Gastroesophageal sphincter (tissue), 3 donors: ENCODE measurements around the gene YTHDF2.

Experiments used
- POLR2A ChIP-seq, 2 donors: fragments of 450-650 bp; IDR thresholded peaks; one replicate each; pipeline ENCODE4 v1.6.1; 2017; ENCODE audit warnings: antibody characterized with exemption in 2 of 2, mild to moderate bottlenecking in 2 of 2, moderate library complexity in 1 of 2
- TF ChIP-seq, protein P1 (sequence below), 4 experiments: fragments of 200-600 bp in 2 of 4; fragments of 450-650 bp in 2 of 4; sonication (generic) in 1 of 4; IDR thresholded peaks; one replicate each; pipeline ENCODE4 v1.5.1; 2017 to 2019; ENCODE audit warnings: antibody characterized with exemption in 4 of 4, mild to moderate bottlenecking in 2 of 4, moderate library complexity in 2 of 4

DNA sequence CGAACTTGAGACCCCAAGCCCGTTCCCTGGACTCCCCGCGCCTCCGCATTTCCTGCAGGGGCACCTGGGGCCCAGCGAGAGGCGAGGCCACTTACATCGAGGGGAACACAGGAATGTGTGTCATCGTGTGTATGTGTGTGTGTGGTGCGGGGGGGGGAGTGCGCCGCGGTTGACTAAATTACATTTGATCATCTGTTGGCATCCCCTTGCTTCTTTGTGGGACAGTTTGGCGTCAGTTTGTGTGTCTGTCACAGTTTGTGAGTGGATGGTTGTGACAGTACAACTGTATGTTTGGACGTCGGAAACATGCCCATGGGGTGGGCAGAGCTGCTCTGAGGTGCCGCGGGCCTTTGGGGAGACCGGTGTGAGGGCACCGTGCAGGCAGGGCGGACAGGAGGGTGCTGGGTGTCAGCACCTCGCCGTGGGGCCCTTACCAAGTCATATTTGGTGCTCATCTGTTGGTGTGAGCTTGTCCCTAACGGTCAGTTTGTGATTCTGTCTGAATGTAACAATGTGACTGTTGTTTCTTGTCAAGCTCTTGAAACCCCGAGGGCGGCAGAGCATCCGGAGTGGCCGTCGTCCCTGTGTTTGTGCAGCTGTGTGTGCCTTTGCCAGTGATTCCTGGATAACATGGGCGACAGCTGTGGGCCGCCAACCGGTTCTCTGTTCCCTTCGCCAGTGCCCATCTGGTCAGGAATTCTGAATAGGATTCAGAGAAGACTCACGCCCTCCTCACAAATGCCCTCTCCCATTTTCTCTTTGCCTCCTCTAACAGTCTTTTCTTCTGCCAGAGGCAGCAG, 76.1 kb downstream of the YTHDF2 start:
- TF ChIP-seq, protein P1, sequence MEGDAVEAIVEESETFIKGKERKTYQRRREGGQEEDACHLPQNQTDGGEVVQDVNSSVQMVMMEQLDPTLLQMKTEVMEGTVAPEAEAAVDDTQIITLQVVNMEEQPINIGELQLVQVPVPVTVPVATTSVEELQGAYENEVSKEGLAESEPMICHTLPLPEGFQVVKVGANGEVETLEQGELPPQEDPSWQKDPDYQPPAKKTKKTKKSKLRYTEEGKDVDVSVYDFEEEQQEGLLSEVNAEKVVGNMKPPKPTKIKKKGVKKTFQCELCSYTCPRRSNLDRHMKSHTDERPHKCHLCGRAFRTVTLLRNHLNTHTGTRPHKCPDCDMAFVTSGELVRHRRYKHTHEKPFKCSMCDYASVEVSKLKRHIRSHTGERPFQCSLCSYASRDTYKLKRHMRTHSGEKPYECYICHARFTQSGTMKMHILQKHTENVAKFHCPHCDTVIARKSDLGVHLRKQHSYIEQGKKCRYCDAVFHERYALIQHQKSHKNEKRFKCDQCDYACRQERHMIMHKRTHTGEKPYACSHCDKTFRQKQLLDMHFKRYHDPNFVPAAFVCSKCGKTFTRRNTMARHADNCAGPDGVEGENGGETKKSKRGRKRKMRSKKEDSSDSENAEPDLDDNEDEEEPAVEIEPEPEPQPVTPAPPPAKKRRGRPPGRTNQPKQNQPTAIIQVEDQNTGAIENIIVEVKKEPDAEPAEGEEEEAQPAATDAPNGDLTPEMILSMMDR (IDR thresholded peaks at IDR 0.05) = no peak
- no peak for TF ChIP-seq POLR2A (IDR thresholded peaks at IDR 0.05)
